ENCODE measurements around the gene IL4I1. TPM values are rescaled to one million over a fixed set of nuclear protein-coding genes. Genes with fewer than 3 reads are reported as not detected.

Gene IL4I1
- total and polyA plus RNA-seq, 2 of the 4 experiments (the other 2 are of a cell fraction) = 0.31 to 0.36 TPM

- Histone ChIP-seq H3K4me2 (ENCODE audit: low read depth, low read length) (no peak overlapping the region), H3K9me1 (ENCODE audit: insufficient read depth, low read length) (peaks cover 7% of the 10 kb centered on the region), H4K20me1 (ENCODE audit: insufficient read depth, low read length) (peaks cover 51% of the 10 kb centered on the region), H3K79me1 (ENCODE audit: low read depth in 1 of 2, low read length in 2 of 2) (peaks cover 17 to 75% of the 10 kb centered on the region in 2 experiments), H4K91ac (ENCODE audit: insufficient read depth, low read depth, low read length) (no peak overlapping the region), H3K4ac (ENCODE audit: low read depth, low read length) (no peak overlapping the region), H2BK20ac (ENCODE audit: low read depth, low read length) (no peak overlapping the region), H4K8ac (ENCODE audit: low read depth in 2 of 2, low read length in 2 of 2) (peak overlapping the region in 1 of 2 experiments; percentile 4; a peak in 1 of 4 replicates), H2AFZ (replicated peaks; ENCODE audit: low read length, poor library complexity) (no peak overlapping the region), H2BK15ac (ENCODE audit: low read depth, low read length) (no peak overlapping the region), H3K56ac (ENCODE audit: extremely low read depth, insufficient read depth, low read length) (no peak overlapping the region), H2BK120ac (ENCODE audit: low read depth, low read length) (no peak overlapping the region), H3K36me3 (ENCODE audit: control insufficient read depth, insufficient read depth, low read length) (peaks cover 75% of the 10 kb centered on the region), H2AK5ac (ENCODE audit: low read depth, low read length) (0 out of 2 replicates have a peak overlapping the region, but pooled peaks have one; percentile 31), H3K23ac (ENCODE audit: low read depth, low read length) (no peak overlapping the region), H2BK5ac (ENCODE audit: low read depth, low read length, poor library complexity, severe bottlenecking) (no peak overlapping the region), H4K5ac (ENCODE audit: low read depth, low read length) (no peak overlapping the region), H3K18ac (ENCODE audit: low read depth, low read length) (no peak overlapping the region), H3K27ac (ENCODE audit: insufficient read depth, low read length) (no peak overlapping the region), H3K4me3 (ENCODE audit: insufficient read depth, low read depth, low read length) (no peak overlapping the region), H2AK9ac (replicated peaks; ENCODE audit: low read depth, low read length, poor library complexity) (peak overlapping the region; percentile 3), H3K9me3 (ENCODE audit: control insufficient read depth, insufficient read depth, low read length) (no peaks in the 10 kb centered on the region), H3K4me1 (ENCODE audit: control insufficient read depth, insufficient read depth, low read length) (peaks cover 11% of the 10 kb centered on the region), H3K27me3 (ENCODE audit: control insufficient read depth, insufficient read depth, low read length) (no peaks in the 10 kb centered on the region), H3K14ac (replicated peaks; ENCODE audit: low read depth, low read length) (no peak overlapping the region), H3K9ac (ENCODE audit: low read depth, low read length) (no peak overlapping the region)
- intact Hi-C loops (cut with micrococcal nuclease) = no loop called here
- CTCF ChIA-PET = no interaction called here
- dilution Hi-C loops (cut with HindIII; ENCODE audit: low sequenced_read_pairs, unreplicated experiment) = no loop called here
- ATAC-seq (ENCODE audit: low read depth) (no peak), DNase-seq (no peak)
- no TSS peak for BruUV-seq (replicated peaks)
- WGBS, 2 experiments (ENCODE audit: extremely low coverage in 2 of 2, insufficient read length in 1 of 2) = no CpG with 5 or more reads among the region's 13 CpGs
- no peak for TF ChIP-seq BHLHE40 (IDR thresholded peaks at IDR 0.05; ENCODE audit: low read depth, low read length)
- no peak for TF ChIP-seq RFX5 (IDR thresholded peaks at IDR 0.05; ENCODE audit: low read depth, low read length)
- POLR2A ChIA-PET (ENCODE audit: unreplicated experiment) = interaction anchor here (0.5 kb wide), 1 partner anchor 391 kb away, joined by 3 read pairs; no protein-coding TSS in a partner anchor
- in situ Hi-C loops (cut with MboI; ENCODE audit: low sequenced_read_pairs) = no loop called here
Measured at GRCh38 chr19:49861107-49861506, 35.6 kb downstream of the IL4I1 start.
